Lower leg skin (tissue), 4 donors: Measurements from ENCODE around the gene NFIB. TPM values are rescaled to one million over a fixed set of nuclear protein-coding genes. Genes with fewer than 3 reads are reported as not detected.

Source experiments
- DNase-seq, 2 donors: peaks; one replicate each; pipeline ENCODE4 v3.0.0-alpha.2; 2019; ENCODE audit warnings: low spot score in 2 of 2
- H3K4me3 ChIP-seq: fragments of 200-600 bp; sonication (generic); 2 replicates; pipeline ENCODE4 v1.5.1; 2017; ENCODE audit warnings: mild to moderate bottlenecking, low read depth; ENCODE audit not compliant: poor library complexity, severe bottlenecking
- POLR2A ChIP-seq, 2 donors: fragments of 450-650 bp; IDR thresholded peaks; one replicate each; pipeline ENCODE4 v1.6.1; 2016 to 2017; ENCODE audit warnings: antibody characterized with exemption in 2 of 2, mild to moderate bottlenecking in 1 of 2, moderate library complexity in 1 of 2
- WGBS, 2 donors: methylation state at CpG; one replicate each; pipeline ENCODE4 v1.1.5; 2018; 5-methylcytosine and 5-hydroxymethylcytosine counted together
- intact Hi-C: fragments of 100-400 bp; cut with DNase I; formaldehyde crosslinking; loops from one replicate; pipeline ENCODE4 v1.15.0; 2023; ENCODE audit warnings: low total_unique reads
- total RNA-seq, 4 donors: library from RNA; depleted of rRNA; stranded (reverse); fragments of >200 nt; gene quantifications; one replicate each; pipeline ENCODE4 v1.1.0, GENCODE V29; 2016
- TF ChIP-seq, protein P1 (sequence below), 3 donors: fragments of 450-650 bp; IDR thresholded peaks; one replicate each; pipeline ENCODE4 v1.5.1; 2016; ENCODE audit warnings: antibody characterized with exemption in 3 of 3, mild to moderate bottlenecking in 3 of 3, moderate library complexity in 2 of 3

The NFIB gene
- total RNA-seq, 4 donors from 2014 or later = 68.2 to 145 (median 78.6) TPM

DNA sequence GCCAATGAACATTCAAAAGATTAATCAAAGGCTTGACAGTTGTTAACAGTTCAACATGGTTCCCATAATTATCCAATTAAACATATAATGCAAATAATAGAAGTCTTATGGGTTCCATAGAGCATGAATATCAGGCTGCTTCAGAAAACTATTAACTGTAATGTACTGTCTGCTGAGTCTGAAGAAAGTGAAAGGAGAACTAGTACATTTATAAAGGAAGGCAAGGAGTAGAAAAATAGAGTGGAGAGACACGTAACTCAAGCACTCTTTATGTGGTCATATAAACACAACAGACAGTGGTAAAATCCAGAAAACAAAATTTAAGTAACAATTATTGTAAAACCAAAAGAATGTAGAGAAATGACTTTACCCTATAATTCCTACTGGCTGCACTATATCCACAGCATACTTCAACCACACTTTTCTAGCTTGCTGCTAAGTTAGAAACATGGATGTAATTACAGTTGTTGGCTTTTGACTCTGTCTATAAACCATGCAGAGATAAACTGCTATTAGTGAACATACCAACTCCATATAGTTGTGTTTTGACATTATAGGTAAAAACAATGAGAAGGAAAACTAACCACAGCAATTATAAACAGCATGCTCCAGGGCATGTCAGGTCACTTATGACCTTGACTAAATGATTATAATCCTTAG is 32.7 kb downstream of the NFIB start:
- WGBS, 2 donors = 21 to 34% methylated on average over 1 of the region's 1 CpG
- intact Hi-C loops = no loop called here
- no peak for TF ChIP-seq POLR2A (IDR thresholded peaks at IDR 0.05)
- TF ChIP-seq, protein P1, sequence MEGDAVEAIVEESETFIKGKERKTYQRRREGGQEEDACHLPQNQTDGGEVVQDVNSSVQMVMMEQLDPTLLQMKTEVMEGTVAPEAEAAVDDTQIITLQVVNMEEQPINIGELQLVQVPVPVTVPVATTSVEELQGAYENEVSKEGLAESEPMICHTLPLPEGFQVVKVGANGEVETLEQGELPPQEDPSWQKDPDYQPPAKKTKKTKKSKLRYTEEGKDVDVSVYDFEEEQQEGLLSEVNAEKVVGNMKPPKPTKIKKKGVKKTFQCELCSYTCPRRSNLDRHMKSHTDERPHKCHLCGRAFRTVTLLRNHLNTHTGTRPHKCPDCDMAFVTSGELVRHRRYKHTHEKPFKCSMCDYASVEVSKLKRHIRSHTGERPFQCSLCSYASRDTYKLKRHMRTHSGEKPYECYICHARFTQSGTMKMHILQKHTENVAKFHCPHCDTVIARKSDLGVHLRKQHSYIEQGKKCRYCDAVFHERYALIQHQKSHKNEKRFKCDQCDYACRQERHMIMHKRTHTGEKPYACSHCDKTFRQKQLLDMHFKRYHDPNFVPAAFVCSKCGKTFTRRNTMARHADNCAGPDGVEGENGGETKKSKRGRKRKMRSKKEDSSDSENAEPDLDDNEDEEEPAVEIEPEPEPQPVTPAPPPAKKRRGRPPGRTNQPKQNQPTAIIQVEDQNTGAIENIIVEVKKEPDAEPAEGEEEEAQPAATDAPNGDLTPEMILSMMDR (IDR thresholded peaks at IDR 0.05) = no peak
- no peak overlapping the region for H3K4me3 ChIP-seq
- no peak for DNase-seq

DNA sequence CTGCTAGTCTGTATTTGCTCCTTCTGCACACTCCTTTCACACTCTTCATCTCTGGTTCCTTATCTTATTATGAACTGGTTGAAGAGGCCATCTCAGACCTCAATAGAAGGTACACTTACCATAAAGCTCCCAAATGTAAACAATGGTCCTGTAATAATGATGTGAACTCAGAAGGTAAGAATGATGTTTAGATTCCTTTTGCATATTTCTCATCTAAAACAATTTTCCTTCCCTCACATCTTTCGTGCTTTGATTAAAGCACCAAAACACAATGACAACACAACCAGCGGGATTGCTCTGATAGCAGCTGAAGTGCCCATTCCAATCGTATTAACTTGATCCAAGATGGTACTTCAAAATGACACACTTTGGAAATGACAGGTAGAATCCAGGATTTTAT is 34.3 kb downstream of the NFIB start:
- no peak for TF ChIP-seq POLR2A (IDR thresholded peaks at IDR 0.05)
- TF ChIP-seq, protein P1 (IDR thresholded peaks at IDR 0.05) = no peak
- DNase-seq = no peak
- intact Hi-C loops = no loop called here
- no peak overlapping the region for H3K4me3 ChIP-seq
- 92 to 93% methylated on average over 3 of the region's 3 CpGs for WGBS, 2 donors

DNA sequence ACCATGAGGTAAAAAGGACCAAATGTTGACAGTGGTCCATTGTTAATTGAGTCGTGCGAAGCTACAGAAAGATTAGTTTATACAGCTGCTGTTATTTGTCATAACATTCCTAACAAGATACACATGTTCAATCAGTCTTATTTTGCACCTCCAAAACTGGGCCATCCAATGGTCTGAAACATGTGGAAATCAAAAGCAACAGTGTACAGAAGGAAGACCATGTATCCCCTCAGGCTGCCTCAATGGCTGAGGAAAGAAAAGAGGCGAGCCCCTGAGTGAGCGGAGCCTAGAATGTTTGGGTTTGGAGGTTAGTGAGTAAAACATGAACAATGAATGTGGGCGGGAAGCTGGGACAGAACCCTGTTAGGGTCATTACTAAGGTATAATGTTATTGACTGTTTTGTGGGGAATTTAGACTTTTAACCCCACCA is 35.6 kb downstream of the NFIB start:
- WGBS, 2 donors = 61 to 65% methylated on average over 5 of the region's 5 CpGs
- no peak overlapping the region for H3K4me3 ChIP-seq
- TF ChIP-seq POLR2A (IDR thresholded peaks at IDR 0.05) = no peak
- TF ChIP-seq, protein P1 (IDR thresholded peaks at IDR 0.05) = no peak
- no peak for DNase-seq
- intact Hi-C loops = no loop called here

DNA sequence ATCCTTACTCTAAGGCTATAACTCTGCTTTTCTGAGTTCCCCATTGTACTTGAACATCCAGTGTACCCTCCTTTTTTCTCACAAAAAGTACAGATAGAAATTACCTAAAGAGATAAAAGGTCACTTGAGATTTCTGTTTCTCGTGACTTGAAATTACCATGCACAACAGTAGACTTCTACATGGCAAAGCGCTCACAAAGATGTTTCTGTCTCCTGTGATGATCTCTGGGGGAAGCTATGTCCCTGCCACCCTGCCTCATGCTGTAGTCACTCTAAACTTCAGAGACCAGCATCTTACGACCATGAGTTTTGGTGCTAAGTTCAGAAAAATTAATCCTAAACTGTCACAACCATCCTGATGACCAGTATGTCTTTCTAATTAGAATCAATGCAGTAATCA is 36.2 kb downstream of the NFIB start:
- intact Hi-C loops = no loop called here
- WGBS, 2 donors = 61 to 67% methylated on average over 3 of the region's 3 CpGs
- DNase-seq = no peak
- TF ChIP-seq, protein P1 (IDR thresholded peaks at IDR 0.05) = no peak
- TF ChIP-seq POLR2A (IDR thresholded peaks at IDR 0.05) = no peak
- no peak overlapping the region for H3K4me3 ChIP-seq

DNA sequence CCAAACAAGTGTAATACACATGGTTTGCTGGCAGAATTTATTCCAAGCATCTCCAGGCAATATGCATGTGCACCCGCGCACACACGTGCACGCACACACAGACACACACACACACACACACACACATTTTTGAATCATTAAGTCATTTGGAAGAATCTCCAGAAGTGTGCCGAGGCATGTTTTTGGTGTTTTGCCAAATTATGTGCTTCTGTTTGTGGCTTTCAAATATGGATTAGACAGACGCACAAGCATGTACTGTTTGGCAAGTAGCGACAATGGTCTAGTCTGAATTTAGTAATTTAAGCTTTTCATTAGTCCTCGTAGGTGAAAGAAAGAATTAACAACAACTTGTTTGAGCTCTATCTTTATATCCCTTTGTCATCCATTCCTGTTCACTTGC is 36.7 kb downstream of the NFIB start:
- intact Hi-C loops = no loop called here
- peak in 1 of 2 donors; percentile 50 for DNase-seq
- 17 to 19% methylated on average over 8 of the region's 8 CpGs for WGBS, 2 donors
- no peak for TF ChIP-seq POLR2A (IDR thresholded peaks at IDR 0.05)
- TF ChIP-seq, protein P1 (IDR thresholded peaks at IDR 0.05) = no peak
- H3K4me3 ChIP-seq = no peak overlapping the region

DNA sequence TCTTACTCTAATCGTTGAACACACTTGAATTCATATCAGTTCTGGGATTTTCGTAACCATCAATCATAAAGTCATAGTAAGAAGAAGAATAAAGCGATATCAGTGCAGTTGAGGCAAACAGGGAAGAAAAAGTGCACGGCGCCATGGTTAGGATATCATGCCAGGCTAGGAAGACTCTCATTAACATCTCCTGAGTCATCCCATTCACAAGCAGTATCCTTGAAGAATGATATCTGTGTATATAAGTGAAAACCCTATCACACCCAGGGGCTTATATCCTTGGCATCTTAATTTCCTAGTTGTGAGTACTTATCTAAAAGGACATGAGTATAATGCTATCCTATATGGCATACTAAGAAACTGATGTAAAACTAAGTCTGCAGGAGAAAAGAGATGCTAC is 38.6 kb downstream of the NFIB start:
- intact Hi-C loops = no loop called here

More for the DNA sequence above, 38.6 kb downstream of the NFIB start:
- H3K4me3 ChIP-seq = no peak overlapping the region
- TF ChIP-seq, protein P1 (IDR thresholded peaks at IDR 0.05) = no peak
- no peak for TF ChIP-seq POLR2A (IDR thresholded peaks at IDR 0.05)
- DNase-seq = no peak
- WGBS, 2 donors = 67 to 72% methylated on average over 5 of the region's 5 CpGs
